ENCODE results near the gene FAM219B.
"Not testable (repeated sequence)": the region's sequence is repeated elsewhere in the genome, so short reads cannot be mapped to it uniquely, and the experiment has no call there.

FAM219B gene, protein sequence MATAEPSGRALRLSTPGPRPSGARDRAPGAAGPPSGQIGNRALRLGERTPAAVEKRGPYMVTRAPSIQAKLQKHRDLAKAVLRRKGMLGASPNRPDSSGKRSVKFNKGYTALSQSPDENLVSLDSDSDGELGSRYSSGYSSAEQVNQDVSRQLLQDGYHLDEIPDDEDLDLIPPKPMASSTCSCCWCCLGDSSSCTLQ

DNA sequence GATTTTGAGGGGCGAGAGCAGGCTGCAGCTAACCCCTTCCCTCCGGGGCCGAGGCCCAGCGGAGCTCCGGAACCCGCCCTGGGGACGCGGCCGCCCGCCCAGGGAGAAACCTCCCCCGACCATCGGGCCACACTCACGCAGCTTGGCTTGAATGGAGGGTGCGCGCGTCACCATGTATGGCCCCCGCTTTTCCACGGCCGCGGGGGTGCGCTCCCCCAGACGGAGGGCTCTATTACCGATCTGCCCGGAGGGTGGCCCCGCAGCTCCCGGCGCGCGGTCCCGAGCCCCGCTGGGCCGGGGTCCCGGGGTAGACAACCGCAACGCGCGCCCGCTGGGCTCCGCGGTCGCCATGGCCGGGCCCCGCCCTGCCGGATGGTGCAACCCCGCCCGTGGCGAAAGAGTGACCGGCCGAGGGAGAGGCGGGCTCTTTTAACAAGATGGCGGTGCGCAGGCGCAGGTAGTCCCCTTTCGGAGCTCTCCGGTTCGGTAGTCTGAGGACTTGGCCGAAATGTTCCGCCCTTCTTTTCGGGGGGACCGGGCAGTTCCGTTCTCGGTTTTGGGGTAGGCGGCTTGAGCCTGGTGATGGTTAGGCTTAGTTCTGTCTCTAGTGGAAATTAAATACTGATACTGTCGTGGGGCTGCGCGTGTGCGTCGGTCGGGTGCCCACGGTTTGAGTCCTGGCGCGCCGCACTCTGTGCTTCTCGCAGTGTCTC, at the start of gene FAM219B:
Gene FAM219B (minus strand): TSS at position 402 of the 713 bp plus-strand sequence. CDS start 51 bp downstream, at position 351.
- in situ Hi-C loops (cut with HindIII; ENCODE audit: low sequenced_read_pairs) = loop anchor here (5.0 kb wide), 3 partner anchors 46 to 89 kb away; no protein-coding TSS in a partner anchor

DNA sequence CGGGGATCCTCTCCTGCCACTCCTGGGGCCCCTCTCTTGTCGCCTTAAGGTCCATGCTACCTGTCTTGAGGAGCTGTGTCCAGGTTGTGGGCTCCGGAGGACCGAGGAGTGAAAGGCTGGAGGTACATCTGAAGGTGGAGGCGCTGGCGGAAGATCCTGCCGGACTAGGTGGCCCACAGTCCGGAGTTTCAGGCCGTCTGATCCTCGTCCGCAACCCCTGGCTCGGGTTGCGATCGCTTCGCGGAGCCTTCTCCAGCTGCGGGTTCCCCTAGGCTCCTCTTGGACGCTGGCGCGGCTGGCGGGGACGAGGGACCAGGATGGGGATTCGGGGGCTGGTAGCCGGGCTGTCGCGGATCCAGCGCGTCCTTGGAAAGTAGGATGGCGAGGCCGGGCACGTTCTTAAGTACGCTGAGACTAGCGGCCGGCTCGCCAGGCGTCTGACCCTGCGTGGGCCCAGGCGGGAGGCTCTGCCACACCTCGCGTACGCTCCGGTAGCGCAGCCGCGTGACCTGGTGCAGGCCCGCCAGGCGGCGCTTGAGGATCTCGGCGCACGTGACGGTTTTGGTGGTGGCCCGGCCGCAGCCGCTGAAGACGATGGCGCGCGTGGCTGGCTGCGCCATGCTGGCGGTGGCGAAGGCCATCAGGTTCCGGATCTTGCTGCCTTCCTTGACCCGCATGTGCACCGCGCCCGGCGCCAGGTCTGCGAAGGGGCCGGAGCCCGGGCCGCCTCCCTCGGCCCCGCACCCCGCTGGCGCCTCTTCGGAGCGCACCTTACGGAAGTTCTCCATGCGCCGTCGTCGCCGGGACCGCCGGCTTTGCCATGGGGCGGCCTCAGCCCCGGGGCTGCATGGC, 49.4 kb upstream of the FAM219B start:
- in situ Hi-C loops (cut with HindIII; ENCODE audit: low sequenced_read_pairs) = loop anchor here (25.0 kb wide), 1 partner anchor 319 kb away; no protein-coding TSS in a partner anchor

DNA sequence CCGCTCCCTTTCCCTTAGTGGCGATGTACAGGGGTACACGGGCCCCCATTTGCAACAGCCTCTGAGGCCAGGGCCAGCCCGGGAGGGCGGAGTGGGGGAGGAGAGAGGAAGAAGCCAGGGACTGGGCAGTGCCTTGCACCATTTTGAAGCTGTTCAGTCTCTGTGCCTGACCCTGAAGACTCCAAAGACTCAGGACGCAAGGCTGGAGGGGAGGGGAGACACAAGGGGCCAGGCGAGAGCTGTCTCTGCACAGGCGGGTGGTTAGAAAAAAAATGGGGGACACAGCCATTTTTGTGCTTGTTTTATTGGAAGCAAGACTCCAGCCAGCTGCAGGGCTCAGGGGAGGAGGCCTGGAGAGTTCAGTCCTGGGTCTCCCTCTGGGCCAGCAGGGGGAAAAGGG, 48.4 kb upstream of the FAM219B start:
- in situ Hi-C loops (cut with HindIII; ENCODE audit: low sequenced_read_pairs) = loop anchor here (25.0 kb wide), 1 partner anchor 318 kb away; no protein-coding TSS in a partner anchor

DNA sequence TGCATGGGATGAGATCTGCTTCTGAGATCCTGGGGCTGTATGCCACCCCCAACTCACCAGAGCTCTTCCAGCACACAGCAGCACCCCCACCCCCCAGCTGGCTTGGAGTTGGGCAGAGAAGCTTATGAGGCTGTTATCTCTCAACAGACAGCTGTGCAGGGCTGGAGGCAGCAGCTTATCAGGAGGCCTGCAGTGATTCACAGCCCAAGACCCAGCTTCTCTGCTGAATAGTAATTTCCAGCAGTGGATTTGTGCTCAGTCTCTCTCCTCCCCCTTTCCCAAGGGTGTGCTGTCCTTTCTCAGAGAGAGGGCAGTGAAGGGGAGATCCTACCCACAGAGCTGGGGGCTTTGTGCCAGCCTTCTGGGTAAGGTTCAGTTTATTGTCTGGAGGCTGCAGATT, 47.9 kb upstream of the FAM219B start:
- in situ Hi-C loops (cut with HindIII; ENCODE audit: low sequenced_read_pairs) = loop anchor here (5.0 to 25.0 kb wide), 3 partner anchors 47 to 317 kb away; partner anchors contain the start of gene FAM219B

DNA sequence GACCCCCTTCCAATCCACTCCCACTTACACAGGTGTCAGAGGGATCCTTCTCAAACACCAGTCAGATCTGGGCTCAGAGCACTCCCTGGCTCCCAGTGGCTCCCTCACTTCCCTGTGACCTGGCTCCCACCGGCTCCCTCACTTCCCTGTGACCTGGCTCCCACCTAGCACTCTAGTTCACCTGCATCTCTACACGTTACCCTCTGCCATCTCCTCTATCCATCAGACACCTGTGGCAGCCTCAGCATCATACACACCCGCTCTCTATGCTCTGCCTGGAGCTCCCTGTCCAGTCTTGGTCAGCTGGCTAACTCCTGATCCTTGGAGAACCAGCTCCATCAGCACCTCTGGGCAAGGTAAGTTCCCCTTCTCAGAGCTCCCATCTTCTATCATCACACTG, 44.4 kb upstream of the FAM219B start:
- in situ Hi-C loops (cut with HindIII; ENCODE audit: low sequenced_read_pairs) = loop anchor here (5.0 to 25.0 kb wide), 3 partner anchors 44 to 314 kb away; partner anchors contain the start of gene FAM219B

DNA sequence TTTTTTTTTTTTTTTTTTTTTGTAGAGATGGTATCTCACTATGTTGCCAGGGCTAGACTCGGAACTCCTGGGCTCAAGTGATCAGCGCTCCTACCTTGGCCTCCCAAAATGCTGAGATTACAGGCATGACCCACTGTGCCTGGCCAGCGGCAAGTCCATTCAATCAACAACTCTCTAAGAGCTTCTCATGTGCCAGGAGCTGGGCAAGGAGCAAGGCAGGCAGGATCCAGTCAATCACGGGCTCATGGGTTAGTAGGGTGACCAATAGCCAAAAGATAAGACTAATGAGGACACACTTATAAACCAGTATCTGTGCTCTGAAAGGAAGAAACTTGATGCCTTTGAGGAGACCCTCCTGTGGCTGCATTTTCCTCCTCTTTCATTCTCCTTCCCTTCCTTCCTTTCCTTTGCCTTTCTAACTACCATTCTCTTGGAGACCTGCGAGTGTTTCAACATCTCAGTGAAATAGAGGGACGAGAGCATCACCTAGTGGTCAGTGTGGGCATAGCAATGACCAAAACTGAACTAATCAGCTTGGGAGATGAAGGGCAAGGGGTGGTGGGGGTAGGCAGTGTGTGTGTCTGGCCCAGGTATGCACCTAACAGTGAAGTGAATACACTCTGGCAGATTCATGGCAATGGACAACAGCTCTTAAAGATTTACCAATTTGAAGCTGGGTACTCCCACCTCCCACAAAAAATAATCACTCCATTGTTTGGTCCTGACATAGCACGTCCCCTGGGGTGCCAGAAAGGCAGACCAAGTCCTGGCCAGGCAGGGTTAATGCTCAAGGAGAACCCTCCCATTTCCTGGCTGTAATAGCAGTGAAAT, 43.6 kb upstream of the FAM219B start:
- in situ Hi-C loops (cut with HindIII; ENCODE audit: low sequenced_read_pairs) = loop anchor here (5.0 to 25.0 kb wide), 3 partner anchors 43 to 313 kb away; partner anchors contain the start of gene FAM219B

DNA sequence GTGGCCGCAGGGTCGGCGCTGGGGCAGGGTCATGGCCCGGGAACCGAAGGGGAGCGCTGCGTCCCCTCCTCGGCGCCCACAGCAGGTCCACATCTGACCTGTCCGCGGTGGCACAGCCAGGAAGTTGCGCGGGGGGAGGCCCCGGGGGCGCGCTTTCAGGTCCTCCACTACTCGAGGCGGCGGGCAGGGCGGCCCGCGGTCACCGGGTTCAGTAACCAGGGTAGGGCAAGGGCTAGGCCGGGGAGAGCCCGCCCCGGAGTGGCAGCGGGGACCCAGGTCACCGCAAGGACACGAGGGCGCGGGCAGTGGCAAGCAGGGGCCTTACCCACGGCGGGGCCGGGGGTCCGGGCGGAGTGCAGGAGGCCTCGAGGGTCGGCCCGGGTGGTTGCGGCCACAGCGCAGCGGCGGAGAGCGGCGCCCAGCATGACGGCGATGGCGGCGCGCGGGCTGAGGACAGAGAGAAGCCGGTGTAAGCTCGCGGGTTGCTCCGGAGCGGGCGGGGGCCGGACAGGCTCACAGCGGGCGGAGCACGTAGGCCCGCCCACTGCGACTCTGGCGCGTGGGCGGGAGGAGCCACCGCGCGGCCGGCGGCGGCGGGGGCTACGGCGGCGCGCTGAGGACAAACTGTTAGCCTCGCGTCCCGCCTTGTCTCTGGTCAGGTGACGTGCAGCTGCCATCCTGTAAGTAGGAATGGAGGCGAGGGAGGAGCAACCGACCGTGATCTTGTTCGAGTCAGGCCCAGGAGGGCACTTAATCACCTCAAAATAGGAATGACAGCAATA, 31.1 kb upstream of the FAM219B start, which contains the start of gene COX5A:
Gene COX5A (minus strand): TSS at position 484 of the 782 bp plus-strand sequence. CDS start 59 bp downstream, at position 425.
- in situ Hi-C loops (cut with HindIII; ENCODE audit: low sequenced_read_pairs) = no loop called here

DNA sequence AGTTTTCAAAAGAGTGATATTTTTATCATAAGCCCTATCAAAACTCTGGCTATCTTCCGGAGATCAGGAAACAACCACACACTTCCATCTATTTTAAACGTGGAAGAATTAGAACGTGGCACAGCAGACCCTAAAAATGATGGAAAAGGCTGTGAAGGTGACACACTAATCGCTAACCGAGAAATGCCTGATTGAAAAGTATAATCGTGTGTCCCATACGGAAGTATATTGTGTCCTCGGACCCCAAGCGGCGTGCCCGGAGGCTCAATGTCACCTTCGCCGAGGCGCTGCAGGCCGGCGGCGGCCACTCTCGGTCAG, 30.6 kb upstream of the FAM219B start:
- in situ Hi-C loops (cut with HindIII; ENCODE audit: low sequenced_read_pairs) = no loop called here

DNA sequence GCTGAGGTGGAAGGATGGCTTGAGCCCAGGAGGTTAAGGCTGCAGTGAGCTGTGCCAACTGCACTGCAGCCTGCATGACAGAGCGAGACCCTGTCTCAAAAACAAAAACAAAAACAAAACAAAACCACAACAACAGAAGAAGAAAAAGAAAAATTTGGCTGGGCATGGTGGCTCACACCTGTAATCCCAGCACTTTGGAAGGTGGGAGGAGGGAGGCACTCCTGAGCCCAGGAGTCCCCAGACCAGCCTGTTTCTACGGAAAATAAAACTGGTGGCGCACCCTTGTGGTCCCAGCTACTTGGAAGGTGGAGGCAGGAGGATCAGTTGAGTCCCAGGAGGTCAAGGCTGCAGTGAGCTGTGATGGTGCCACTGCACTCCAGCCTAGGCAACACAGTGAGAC, 28.5 kb upstream of the FAM219B start:
- in situ Hi-C loops (cut with HindIII; ENCODE audit: low sequenced_read_pairs) = not testable (repeated sequence)

DNA sequence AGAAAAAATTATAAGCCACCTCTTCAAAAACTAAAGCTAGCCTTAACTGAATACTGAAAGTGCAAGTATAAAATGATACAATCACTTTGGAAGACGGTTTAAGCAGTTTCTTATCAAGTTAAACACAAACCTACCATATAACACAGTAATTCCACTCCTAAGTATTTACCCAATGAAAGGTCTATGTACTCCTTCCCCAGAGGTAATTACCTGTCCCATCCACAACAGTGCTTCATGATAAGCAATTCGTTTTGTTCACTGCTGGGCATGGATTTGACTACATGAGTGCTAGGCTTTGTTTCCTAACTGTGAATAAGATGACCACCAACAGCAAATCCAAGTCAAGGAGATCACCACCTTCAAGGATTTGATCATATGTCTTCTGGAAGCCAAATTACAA, 26.9 kb upstream of the FAM219B start:
- in situ Hi-C loops (cut with HindIII; ENCODE audit: low sequenced_read_pairs) = no loop called here

DNA sequence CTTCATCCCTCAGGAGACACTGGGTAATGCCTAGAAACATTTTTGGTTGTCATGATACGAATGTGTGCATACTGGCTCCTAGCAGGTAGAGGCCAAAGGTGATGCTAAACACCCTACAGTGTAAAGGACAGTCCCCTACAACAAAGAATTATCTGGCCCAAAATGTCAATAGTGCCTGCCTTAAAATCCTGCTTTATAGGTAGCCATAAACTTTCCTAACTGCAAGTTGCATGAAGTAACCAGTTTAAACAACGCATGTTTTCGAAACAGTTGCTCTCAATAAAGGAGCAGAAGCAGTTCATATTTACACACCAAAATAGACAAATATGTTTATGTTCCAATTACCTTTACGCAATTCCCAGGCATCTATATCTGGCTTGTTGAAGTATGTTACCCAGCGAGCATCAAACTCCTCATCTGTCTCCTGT, 22.1 kb upstream of the FAM219B start:
- in situ Hi-C loops (cut with HindIII; ENCODE audit: low sequenced_read_pairs) = no loop called here

DNA sequence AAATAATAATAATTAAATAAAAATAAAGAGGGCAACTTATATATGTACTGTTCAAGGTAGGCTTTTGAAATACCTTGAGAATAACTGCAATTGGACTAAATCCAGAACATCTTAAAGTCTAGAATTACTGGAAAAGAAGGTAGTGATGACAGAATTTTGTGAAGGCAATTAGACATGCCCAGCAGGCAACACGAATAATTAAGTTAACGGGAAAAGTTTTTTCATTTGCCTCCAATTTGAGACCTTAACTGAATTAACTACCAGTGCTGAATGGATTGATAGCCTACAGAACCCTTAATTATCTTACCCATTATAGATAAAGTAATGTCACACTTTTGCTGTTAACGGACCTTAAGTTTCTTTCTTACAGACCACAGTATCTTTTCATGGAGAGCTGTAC, 17.9 kb upstream of the FAM219B start:
- in situ Hi-C loops (cut with HindIII; ENCODE audit: low sequenced_read_pairs) = no loop called here

DNA sequence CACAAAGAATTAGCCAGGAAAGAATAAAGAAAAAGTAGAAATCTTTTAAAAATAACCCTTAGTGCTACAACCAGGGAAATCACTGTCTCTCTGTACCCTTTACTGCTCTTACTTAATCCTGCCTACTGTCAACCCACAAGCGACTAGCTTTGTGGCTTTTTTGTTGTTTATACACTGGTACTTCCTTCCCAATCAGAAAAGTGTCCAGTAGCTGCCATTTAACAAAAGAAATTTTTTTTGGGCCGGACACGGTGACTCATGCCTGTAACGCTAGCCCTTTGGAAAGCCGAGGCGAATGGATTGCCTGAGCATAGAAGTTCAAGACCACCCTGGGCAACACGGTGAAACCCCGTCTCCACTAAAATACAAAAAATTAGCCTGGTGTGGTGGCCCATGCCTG, 13.8 kb upstream of the FAM219B start:
- in situ Hi-C loops (cut with HindIII; ENCODE audit: low sequenced_read_pairs) = no loop called here

DNA sequence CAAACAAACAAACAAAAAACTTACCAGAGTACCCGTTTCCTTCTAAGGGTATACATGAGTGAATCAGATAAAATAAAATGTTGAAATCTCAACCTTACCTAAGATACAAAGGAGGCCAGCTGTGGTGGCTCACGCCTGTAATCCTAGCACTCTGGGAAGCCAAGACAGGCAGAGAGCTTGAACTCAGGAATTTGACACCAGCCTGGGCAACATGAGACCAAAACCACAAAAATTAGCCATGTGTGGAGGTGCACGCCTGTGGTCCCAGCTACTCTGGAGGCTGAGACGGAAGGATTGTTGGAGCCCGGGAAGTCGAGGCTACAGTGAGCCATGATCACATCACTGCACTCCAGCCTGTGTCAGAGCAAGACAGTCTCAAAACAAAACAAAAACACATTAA, 11.0 kb upstream of the FAM219B start:
- in situ Hi-C loops (cut with HindIII; ENCODE audit: low sequenced_read_pairs) = no loop called here

DNA sequence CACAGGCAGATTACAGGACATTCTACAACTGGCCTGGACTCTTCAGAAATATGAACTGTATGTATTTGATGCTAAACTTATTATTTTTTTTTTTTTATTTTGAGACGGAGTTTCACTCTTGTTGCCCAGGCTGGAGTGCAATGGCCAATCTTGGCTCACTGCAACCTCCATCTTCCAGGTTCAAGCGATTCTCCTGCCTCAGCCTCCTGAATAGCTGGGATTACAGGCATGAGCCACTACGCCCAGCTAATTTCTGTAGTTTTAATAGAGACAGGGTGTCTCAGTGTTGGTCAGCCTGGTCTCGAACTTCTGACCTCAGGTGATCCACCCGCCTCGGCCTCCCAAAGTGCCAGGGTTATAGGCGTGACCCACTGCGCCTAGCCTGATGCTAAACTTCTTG, 7.1 kb upstream of the FAM219B start:
- in situ Hi-C loops (cut with HindIII; ENCODE audit: low sequenced_read_pairs) = not testable (repeated sequence)

DNA sequence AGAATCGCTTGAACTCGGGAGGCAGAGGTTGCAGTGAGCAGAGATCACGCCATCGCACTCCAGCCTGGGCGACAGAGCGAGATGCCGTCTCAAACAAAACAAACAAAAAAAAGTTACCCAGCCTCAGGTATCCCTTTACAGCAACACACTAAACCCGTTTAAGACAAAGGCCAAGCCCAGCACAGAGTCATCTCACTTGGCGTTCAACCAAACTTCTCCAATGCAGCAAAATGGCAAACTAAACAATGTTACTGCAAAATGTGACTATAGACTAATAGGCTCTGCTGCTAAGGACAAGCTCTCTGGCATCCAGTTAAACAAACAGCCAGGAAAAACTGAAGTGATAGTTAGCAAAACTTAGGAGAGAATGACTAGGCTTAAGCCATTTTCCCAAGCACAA, 6.4 kb upstream of the FAM219B start:
- in situ Hi-C loops (cut with HindIII; ENCODE audit: low sequenced_read_pairs) = no loop called here

DNA sequence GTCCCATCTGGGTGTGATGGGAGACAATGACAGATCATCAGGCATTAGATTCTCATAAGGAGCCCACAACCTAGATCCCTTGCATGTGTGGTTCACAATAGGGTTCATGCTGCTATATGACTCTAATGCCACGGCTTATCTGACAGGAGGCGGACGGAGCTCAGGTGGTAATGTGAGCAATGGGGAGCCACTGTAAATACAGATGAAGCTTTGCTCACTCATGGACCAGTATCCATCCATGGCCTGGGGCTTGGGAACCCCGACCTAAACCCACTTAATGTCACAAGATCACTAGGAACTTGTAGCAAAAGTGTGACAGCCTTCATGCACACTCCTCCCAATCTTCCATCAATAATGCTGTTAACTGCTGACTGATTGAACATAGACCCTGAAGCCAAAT, 2.0 kb upstream of the FAM219B start:
- in situ Hi-C loops (cut with HindIII; ENCODE audit: low sequenced_read_pairs) = loop anchor here (5.0 kb wide), 3 partner anchors 44 to 91 kb away; no protein-coding TSS in a partner anchor

DNA sequence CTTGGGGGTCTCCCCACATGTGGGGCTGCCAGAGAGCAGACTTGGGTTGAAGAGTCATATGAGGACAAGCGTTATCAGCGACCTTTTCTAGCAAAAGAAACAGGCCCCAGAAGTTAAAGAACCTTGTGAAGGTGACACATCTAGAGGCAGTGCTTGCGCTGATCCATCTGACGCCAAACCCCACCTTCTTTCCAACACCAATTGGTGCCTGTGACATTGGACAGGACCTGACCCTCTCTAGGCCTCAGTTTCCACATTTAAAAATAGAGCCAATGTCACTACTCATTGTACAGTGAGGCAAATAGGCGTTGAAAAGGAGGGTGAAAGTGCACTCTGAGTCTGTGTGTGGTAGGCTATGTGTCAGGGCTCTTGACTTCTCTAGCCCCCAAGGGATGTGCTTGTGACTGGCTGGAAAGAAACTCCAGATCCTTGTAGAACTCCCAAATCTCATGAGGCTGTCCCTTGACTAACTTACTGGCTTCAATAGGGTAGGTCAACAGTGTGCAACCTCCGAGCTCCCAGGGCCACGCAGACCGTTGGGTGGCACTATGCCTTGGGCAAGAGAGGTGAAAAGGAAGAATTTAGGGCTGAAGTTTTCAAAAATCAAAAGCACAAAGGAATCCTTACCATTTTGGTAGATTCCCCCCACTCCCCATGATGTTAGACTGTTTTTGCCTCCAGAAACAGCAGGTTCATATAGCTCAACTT, 666 bp upstream of the FAM219B start:
- in situ Hi-C loops (cut with HindIII; ENCODE audit: low sequenced_read_pairs) = loop anchor here (5.0 kb wide), 3 partner anchors 45 to 90 kb away; no protein-coding TSS in a partner anchor

DNA sequence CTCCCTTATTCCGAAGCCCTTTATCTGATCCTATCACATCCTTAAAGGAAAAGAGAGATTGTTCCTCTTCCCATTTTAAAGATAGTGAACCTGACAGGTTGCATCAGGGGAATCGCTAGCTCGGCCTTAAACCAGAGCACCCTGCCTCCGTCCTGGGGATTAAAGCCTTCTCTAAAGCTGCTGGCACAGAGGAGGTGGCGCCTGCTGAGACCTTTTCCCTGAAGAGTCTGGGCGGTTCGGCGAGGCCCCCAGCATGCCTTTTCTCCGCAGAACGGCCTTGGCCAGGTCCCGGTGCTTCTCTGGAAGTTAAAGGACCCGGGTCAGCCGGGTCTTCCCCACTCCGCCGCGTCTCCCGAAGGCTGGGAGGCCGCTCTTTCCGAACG, 593 bp downstream of the FAM219B start:
- in situ Hi-C loops (cut with HindIII; ENCODE audit: low sequenced_read_pairs) = loop anchor here (5.0 kb wide), 3 partner anchors 46 to 89 kb away; no protein-coding TSS in a partner anchor
